Measurements from ENCODE around the gene VPS13C.

DNA sequence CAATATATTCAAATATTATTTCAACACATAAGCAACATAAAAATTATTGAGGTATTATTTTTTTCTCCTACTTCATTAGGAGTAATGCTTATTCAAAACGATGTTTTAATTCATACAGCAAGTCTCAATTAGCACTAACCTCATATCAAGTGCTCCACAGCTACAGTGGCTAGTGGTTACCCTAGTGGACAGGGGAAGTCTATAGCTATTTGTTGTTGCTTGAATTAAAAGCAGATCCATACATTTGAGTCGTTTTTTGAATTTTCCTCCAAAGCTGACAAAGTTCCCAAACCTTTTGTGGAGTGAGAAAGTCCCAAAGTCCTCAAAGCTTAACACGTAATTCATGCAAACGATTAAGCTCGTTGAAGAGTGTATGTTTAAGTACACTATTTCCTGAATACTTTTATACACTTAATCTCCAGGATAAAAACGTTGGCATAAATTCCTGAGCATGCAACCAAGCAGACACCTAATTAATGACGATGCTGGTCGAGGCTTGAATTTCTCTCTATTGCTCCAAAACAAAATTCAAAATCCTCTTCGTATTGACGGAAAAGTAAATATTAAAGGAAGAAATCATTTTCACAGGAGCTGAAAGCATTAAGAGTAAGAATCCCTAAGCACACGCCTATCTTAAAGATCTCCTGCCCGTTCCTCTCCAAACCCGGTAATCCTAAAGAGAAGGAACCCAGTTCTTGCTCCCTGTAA lies 985 bp downstream of the VPS13C start:
- TF ChIP-seq, protein P1, sequence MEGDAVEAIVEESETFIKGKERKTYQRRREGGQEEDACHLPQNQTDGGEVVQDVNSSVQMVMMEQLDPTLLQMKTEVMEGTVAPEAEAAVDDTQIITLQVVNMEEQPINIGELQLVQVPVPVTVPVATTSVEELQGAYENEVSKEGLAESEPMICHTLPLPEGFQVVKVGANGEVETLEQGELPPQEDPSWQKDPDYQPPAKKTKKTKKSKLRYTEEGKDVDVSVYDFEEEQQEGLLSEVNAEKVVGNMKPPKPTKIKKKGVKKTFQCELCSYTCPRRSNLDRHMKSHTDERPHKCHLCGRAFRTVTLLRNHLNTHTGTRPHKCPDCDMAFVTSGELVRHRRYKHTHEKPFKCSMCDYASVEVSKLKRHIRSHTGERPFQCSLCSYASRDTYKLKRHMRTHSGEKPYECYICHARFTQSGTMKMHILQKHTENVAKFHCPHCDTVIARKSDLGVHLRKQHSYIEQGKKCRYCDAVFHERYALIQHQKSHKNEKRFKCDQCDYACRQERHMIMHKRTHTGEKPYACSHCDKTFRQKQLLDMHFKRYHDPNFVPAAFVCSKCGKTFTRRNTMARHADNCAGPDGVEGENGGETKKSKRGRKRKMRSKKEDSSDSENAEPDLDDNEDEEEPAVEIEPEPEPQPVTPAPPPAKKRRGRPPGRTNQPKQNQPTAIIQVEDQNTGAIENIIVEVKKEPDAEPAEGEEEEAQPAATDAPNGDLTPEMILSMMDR (IDR thresholded peaks at IDR 0.05): no peak
- no peak for TF ChIP-seq POLR2A (IDR thresholded peaks at IDR 0.05)
